Middle frontal gyrus (tissue), 1 donor: ENCODE data around the gene SUSD5.
A peak's percentile ranks its signal among the peaks of the same experiment; 100 is the strongest.

Experiments used
- DNase-seq: peaks from one replicate; pipeline ENCODE4 v3.0.0-alpha.2; 2015; ENCODE audit warnings: low spot score; ENCODE audit errors: extremely low spot score

The SUSD5 gene

DNA sequence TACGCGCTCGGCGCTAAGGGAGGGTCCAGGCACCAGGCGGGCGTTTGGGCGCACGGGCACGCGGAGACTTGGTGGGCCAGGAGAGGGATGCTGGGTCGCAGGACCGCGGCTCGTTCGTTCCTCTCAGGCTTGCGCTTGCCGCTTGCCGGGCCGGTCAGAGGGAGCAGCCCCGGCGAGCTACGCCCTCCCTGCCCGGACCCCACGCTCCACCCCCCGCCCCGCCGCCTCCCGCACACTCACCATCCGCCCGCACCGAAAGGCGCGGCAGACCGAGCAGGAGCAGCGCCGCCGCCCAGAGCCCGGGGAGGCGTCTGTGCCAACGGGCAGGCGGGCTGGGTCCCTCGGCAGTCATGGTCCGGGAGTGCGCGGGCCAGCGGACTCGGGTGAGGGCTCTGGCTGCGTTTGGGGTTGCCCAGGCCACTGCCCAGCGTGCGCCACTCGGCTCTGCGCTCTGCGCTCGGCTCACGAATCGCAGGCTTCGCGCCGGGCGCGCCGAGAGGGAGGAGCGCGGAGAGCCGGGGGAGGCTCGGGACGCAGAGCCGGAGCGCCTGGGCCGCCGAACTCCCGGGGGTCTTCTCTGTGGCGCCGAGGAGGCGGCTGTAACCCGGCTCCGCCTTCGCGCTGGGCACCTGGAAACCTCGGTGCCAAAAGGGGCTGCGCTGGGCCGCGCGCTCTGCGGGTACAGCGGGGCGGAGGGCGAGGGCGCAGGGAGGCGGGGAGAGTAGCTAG lies at the start of gene SUSD5:
TSS of gene SUSD5 (minus strand) at position 365 of the 729 bp plus-strand sequence. CDS start at position 352, 13 bp downstream.
- DNase-seq, result no peak

GRCh38 chr3:33260104-33260503 lies 41.5 kb upstream of the SUSD5 start:
- no peak for DNase-seq

DNA sequence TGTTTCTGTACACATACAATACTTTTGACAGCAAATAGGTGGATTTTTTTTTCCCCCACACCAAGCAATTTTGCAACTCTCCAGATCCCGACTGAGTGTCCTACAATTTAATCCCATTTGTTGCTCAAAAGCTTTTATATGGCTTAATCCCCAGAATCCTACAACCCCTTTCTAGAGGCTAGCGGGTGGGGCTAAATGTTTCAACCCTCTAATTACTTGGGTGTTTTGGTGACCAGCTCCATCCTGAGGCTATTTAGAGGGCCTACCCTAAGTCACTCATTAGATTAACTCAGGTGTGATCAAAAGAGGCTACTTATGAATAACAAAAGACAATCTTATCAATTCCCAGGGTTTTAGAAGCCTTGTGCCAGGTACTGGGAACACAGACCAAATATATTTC lies 37.6 kb upstream of the SUSD5 start:
- DNase-seq, result no peak

GRCh38 chr3:33250712-33251111 lies 32.1 kb upstream of the SUSD5 start:
- no peak for DNase-seq

DNA sequence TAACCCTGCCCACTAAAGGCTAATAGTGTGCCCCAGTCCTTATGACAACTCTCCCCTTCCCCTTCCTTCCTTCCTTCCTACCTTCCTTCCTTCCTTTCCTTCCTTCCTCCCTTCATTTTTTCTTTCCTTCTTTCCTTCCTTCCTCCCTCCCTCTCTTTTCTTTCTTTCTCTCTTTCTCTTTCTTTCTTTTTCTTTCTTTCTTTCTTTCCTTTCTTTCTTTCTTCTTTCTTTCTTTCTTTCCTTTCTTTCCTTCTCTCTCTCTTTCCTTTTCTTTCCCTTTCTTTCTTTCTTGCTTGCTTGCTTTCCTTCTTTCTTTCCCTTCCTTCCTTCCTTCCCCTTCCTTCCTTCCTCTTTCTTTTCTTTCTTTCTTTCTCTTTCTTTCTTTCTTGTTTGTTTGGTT lies 28.2 kb upstream of the SUSD5 start:
- no peak for DNase-seq

- no peak for DNase-seq
Measured at GRCh38 chr3:33240261-33240660, 21.7 kb upstream of the SUSD5 start.

DNA sequence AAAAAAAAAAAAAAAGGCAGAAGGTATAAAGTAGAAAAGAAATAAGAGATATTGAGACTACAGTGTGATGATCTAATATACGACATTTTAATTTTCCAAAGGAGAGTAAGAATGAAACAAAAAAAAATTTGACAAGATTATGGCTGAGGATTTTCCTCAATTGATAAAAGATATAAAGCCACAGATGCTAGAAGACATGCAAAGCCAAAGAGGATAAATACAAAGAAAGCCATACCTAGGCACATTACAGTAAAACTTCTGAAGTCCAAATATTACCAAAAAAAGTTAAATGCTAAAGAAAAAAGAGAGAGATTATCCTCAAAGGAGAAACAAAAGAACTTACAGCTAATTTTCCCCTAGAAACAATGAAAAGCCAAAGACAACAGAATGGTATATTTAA lies 20.3 kb upstream of the SUSD5 start:
- DNase-seq, result no peak

DNA sequence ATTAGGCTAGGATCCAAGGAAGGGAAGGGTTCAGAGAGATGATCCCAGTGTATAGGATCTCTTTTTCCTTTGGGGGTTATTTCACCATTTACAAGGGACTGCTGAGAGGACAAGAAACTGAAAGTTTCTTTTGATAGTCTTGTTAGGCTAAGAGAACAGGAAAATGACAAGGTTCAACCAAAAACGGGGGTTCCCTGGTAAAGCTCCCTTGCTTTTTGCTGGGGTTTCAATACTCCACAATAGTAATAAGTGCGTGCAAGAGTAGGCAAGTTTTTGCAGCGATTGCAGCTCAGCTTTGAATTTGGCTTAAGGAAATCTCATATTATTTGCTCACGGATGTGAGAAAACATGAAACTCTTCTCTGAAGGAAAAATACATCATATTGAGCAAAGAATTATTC lies 18.8 kb upstream of the SUSD5 start:
- no peak for DNase-seq

DNA sequence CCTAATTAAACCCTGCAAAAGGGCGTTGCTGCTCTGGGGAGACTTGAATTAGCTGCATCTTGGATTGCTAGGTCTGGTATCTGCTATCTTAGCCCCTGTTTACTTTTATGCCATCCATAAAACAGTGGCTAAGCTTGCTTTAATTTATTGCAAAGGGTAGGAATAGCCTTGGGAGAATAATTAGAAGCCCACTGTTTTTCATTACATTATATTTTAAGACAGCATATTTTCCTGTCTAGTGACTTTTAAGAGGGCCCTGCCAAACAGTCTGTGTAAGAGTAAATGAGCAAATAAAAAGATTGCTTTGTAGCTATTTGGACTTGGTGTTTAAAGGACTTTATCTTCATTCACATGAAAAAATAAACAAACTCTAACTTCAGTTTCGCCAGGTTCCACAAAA lies 17.4 kb upstream of the SUSD5 start:
- no peak for DNase-seq

GRCh38 chr3:33233884-33234283 lies 15.3 kb upstream of the SUSD5 start:
- no peak for DNase-seq

GRCh38 chr3:33231756-33232465 lies 13.3 kb upstream of the SUSD5 start:
- DNase-seq, result no peak

GRCh38 chr3:33229947-33230346 lies 11.3 kb upstream of the SUSD5 start:
- DNase-seq, result no peak

DNA sequence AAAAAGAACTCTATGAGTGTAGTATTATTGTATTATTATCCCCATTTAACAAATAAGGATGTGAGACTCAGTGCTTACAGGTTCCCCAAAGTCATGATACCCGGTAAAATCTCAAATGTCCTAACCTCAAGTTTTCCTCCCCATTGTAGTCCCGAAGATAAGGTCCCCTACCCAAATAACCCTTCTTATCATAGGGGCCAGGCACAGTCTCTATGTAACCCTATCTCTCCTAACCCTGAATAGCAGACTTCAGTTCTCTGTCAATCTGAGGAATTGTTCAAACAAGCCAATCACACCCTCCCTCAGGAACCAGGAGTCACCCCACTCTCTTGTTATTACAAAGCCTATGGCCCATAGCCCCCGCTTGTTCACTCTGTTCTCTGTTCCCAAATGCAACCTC lies 10.5 kb upstream of the SUSD5 start:
- no peak for DNase-seq

DNA sequence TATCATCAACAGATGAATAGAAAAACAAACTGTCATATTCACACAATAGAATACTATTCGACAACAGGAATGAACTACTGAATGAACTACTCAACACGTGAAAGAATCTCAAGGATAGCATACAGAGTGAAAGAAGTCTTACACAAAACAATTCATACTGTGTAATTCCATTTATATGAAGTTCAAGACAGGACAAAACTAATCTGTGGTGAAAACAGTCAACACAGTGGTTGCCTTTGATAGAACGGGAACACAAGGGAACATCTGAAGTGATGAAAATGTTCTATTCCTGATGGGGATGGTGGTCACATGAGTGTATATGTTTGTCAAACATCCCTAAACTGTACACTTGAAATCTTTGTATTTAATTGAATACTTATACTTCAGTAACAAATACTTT lies 2.6 kb upstream of the SUSD5 start:
- DNase-seq, result no peak

DNA sequence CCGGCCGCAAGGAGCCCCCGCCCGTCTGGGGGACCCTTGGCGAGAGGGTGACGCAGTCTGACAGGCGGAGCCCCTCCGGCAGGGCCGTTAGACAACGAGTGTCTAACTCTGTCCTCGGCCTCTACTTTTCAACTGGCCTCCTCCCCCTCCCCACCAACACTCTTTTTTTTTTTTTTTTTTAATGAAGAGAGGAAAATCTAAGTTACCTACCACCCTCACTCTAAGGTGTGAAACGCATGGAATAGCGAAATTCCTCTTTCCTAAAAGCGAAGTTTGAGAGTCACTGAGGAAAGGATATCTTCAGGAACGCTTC lies 521 bp upstream of the SUSD5 start:
- DNase-seq, result no peak

GRCh38 chr3:33217866-33218445 lies 654 bp downstream of the SUSD5 start:
- no peak for DNase-seq

- DNase-seq, result no peak
Measured at GRCh38 chr3:33215739-33216138, 2.9 kb downstream of the SUSD5 start.

DNA sequence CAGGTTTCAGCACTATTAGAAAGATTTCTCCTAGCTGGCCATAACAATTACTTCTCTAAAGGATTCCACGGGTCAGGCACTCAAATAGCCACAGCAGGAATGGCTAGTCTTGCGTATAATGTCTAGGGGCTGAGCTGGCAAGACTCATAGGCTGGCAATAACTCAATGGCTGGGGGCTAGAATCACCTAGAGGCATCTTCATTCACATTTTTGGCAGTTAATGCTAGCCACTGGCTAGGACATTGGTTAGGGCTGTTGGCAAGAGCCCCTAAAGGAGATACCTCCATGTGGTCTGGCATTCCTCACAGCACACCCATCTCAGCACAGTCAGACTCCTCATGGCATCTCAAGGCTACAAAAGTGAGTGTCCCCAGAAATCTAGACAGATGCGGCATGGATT lies 6.2 kb downstream of the SUSD5 start:
- DNase-seq, result no peak

- DNase-seq, result no peak
Measured at GRCh38 chr3:33211444-33211843, 7.2 kb downstream of the SUSD5 start.

DNA sequence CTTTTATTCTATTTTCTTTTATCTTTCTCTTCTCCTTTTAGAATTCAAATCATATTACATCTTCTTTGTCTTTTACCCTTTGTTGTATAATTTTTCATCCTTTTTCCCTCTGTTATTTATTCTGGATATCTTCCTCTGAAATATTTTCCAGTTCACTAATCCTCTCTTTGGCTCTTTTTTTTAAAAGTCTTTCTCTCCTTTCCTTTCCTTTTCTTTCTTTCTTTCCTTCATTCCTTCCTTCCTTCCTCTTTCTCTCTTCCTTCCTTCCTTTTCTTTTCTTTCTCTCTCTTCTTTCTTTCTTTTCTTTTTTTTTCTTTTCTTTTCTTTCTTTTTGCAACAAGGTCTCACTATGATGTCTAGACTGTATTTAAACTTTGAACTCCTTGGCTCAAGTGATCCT lies 9.3 kb downstream of the SUSD5 start:
- no peak for DNase-seq

DNA sequence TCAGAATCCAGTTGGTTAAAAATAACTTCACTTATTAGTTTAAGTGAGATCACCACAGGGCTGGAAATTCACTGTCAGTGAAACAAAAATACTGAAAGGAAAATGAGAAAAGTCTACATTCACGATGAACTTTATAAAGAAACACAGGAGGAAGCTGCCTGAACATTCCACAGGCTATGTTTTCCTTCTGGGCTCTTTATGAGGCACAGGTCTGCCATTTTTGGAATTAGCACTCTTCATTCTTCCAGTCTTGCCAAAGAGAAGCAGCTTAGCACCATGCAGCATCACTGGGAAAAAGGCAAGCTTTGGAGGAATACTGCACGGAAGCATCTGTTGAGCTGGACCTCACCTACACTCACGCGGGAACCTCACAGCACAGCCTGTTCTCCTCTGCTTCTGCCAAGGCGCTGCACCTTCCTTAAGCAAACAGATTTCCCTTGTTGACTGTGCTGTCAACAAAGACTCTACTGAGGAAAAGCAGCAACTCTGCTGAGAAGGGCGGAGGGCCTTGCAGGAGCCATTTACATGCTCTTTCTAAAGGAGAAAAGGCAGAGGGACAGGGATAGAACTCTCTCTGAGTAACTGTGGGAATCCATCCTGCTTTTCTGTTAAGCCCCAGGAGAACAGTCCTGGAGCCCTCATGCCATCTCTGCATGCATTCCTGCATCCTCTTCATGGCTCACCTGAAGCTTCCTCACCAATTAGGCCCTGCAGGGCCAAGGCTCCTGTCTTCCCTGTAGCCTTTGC lies 15.7 kb downstream of the SUSD5 start:
- peak; percentile 20 for DNase-seq

- DNase-seq, result no peak
Measured at GRCh38 chr3:33201195-33201594, 17.4 kb downstream of the SUSD5 start.
